ENCODE results near the gene SRD5A1. TPM values are rescaled to one million over a fixed set of nuclear protein-coding genes. Genes with fewer than 3 reads are reported as not detected.

Gene SRD5A1
- total RNA-seq, 2 donors from 2014 or later: 15.9 to 17.4 TPM

- Histone ChIP-seq H3K36me3 (no peaks in the 10 kb centered on the region), H3K9ac (ENCODE audit: low read depth in 2 of 2, low read length in 2 of 2) (no peak overlapping the region), H3K4me3 (no peak overlapping the region), H3K27me3 (no peaks in the 10 kb centered on the region), H3K27ac (no peak overlapping the region), H3K4me1 (peaks cover 13% of the 10 kb centered on the region), H3K9me3 (no peaks in the 10 kb centered on the region)
- no peak for DNase-seq
- TF ChIP-seq CTCF (IDR thresholded peaks at IDR 0.05): no peak
- intact Hi-C loops (cut with DNase I): no loop called here
Measured at GRCh38 chr5:6723122-6723815, 90.0 kb downstream of the SRD5A1 start.

- TF ChIP-seq CTCF (IDR thresholded peaks at IDR 0.05): no peak
- intact Hi-C loops (cut with DNase I): no loop called here
- no peak overlapping the region for H3K9ac ChIP-seq (ENCODE audit: low read depth in 2 of 2, low read length in 2 of 2)
- H3K27me3 ChIP-seq: no peaks in the 10 kb centered on the region
- H3K9me3 ChIP-seq: no peaks in the 10 kb centered on the region
- peaks cover 13% of the 10 kb centered on the region for H3K4me1 ChIP-seq
- H3K4me3 ChIP-seq: no peak overlapping the region
- DNase-seq: no peak
- H3K36me3 ChIP-seq: no peaks in the 10 kb centered on the region
- H3K27ac ChIP-seq: no peak overlapping the region
Measured at GRCh38 chr5:6723816-6724300, 90.6 kb downstream of the SRD5A1 start.

Other genes starting within 250 kb of the SRD5A1 start
- under 1 TPM; 0.12 to 0.35 TPM for gene UBE2QL1, start 184.6 kb upstream of the SRD5A1 start, total RNA-seq
- 10 to 100 TPM; 46.9 to 69.9 TPM for gene NSUN2, start 396 bp upstream of the SRD5A1 start, total RNA-seq
- 10 to 100 TPM; 17.1 to 21.9 TPM for gene TENT4A, start 80.0 kb downstream of the SRD5A1 start, total RNA-seq

Measured in colonic mucosa (tissue), 4 donors.